Epithelial cell of prostate (primary cell): ENCODE data around the gene NOL12.

Source experiments
- DNase-seq: peaks from one replicate; pipeline ENCODE4 v3.0.0-alpha.2; 2011; ENCODE audit warnings: low read depth, low spot score
- H3K27ac ChIP-seq: fragments of 450-650 bp; 2 replicates; pipeline ENCODE4 v1.5.1; 2017; ENCODE audit warnings: mild to moderate bottlenecking

The NOL12 gene

GRCh38 chr22:37659066-37659896, 26.9 kb upstream of the NOL12 start:
- H3K27ac ChIP-seq = no peak overlapping the region
- no peak for DNase-seq

- H3K27ac ChIP-seq = no peak overlapping the region
- DNase-seq = no peak
Observed at GRCh38 chr22:37659897-37660708, 26.0 kb upstream of the NOL12 start.

GRCh38 chr22:37660709-37661045, 25.5 kb upstream of the NOL12 start:
- H3K27ac ChIP-seq = no peak overlapping the region
- no peak for DNase-seq

GRCh38 chr22:37661160-37661924, 24.8 kb upstream of the NOL12 start:
- no peak overlapping the region for H3K27ac ChIP-seq
- no peak for DNase-seq

- no peak overlapping the region for H3K27ac ChIP-seq
- no peak for DNase-seq
Observed at GRCh38 chr22:37662039-37662438, 24.1 kb upstream of the NOL12 start.

- no peak for DNase-seq
- no peak overlapping the region for H3K27ac ChIP-seq
Observed at GRCh38 chr22:37663521-37664140, 22.5 kb upstream of the NOL12 start.

GRCh38 chr22:37664249-37665101, 21.7 kb upstream of the NOL12 start:
- no peak overlapping the region for H3K27ac ChIP-seq
- DNase-seq = no peak

- DNase-seq = no peak
- no peak overlapping the region for H3K27ac ChIP-seq
Observed at GRCh38 chr22:37665487-37665886, 20.7 kb upstream of the NOL12 start.

GRCh38 chr22:37669586-37669985, 16.6 kb upstream of the NOL12 start:
- H3K27ac ChIP-seq = no peak overlapping the region
- no peak for DNase-seq

- no peak overlapping the region for H3K27ac ChIP-seq
- DNase-seq = no peak
Observed at GRCh38 chr22:37672206-37672919, 13.8 kb upstream of the NOL12 start.

- H3K27ac ChIP-seq = no peak overlapping the region
- no peak for DNase-seq
Observed at GRCh38 chr22:37672920-37673455, 13.2 kb upstream of the NOL12 start.

- H3K27ac ChIP-seq = peak overlapping the region; percentile 92
- no peak for DNase-seq
Observed at GRCh38 chr22:37674248-37674647, 11.9 kb upstream of the NOL12 start.

- H3K27ac ChIP-seq = peak within 1 kb of the TSS; percentile 92
- peak; percentile 81 for DNase-seq
Observed at GRCh38 chr22:37674951-37675929, 10.9 kb upstream of the NOL12 start, which contains the start of gene LGALS1. Gene LGALS1 (plus strand): TSS chr22:37675636. CDS start chr22:37675703, 67 bp downstream.

GRCh38 chr22:37675930-37676735, 10.0 kb upstream of the NOL12 start:
- no peak for DNase-seq
- H3K27ac ChIP-seq = peak overlapping the region; percentile 92

- H3K27ac ChIP-seq = peak overlapping the region; percentile 92
- DNase-seq = no peak
Observed at GRCh38 chr22:37676736-37677492, 9.2 kb upstream of the NOL12 start.

GRCh38 chr22:37677493-37677974, 8.6 kb upstream of the NOL12 start:
- DNase-seq = no peak

More at GRCh38 chr22:37677493-37677974, 8.6 kb upstream of the NOL12 start:
- H3K27ac ChIP-seq = peak overlapping the region; percentile 92
